ENCODE results near the gene ITGB2. TPM values are rescaled to one million over a fixed set of nuclear protein-coding genes. Genes with fewer than 3 reads are reported as not detected.

ITGB2 gene
- total RNA-seq, 2 donors from 2014 or later: 16.7 to 63.6 TPM

GRCh38 chr21:44838039-44838895, 82.4 kb downstream of the ITGB2 start:
- H3K27ac ChIP-seq: no peak overlapping the region
- no peaks in the 10 kb centered on the region for H3K36me3 ChIP-seq
- H3K27me3 ChIP-seq: no peaks in the 10 kb centered on the region
- no peak for TF ChIP-seq CTCF (IDR thresholded peaks at IDR 0.05)
- H3K4me1 ChIP-seq: peaks cover 0 to 7% of the 10 kb centered on the region in 2 donors
- DNase-seq (ENCODE audit: low spot score): no peak
- no peak overlapping the region for H3K4me3 ChIP-seq
- no peaks in the 10 kb centered on the region for H3K9me3 ChIP-seq

- no peak overlapping the region for H3K27ac ChIP-seq
- DNase-seq (ENCODE audit: low spot score): no peak
Observed at GRCh38 chr21:44837537-44837936, 83.2 kb downstream of the ITGB2 start.

DNA sequence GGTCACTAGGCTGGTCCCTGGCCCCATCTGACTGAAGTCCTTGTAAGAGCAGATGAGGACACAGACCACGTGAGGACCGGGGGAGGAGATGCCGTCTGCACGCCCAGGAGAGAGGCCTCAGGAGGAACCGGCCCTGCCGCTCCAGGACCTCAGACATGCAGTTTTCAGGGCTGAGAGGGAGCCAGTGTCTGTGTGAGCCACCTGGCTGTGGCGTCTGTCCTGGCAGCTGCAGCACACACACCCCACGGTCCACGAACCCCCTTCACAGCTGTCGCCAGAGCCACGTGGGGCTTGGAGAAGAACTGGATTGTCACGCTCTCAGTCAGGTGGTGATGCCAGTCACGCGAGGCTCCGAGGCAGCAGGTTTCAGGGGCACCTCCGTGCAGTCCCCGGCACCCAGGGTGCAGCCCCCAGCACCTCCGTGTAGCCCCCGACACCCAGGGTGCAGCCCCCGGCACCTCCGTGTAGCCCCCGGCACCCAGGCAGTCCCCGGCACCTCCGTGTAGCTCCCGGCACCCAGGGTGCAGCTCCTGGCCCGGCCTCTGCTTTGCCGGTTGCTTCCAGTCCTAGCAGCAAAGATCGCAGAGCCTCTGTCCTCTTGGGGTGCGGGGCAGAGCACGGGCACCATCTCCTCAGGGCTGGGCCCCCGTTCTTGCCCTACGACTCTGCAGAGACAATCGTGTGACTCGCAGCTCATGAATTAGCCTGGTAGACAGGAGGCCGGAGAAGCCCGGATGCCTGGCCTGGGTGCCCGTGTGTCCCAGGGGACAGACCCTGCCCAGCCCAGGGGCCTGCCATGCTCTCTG, 83.8 kb downstream of the ITGB2 start:
- DNase-seq (ENCODE audit: low spot score): no peak
- H3K4me1 ChIP-seq: peaks cover 0 to 7% of the 10 kb centered on the region in 2 donors
- H3K36me3 ChIP-seq: no peaks in the 10 kb centered on the region
- H3K27me3 ChIP-seq: no peaks in the 10 kb centered on the region
- no peak overlapping the region for H3K27ac ChIP-seq
- no peak overlapping the region for H3K4me3 ChIP-seq
- no peak for TF ChIP-seq CTCF (IDR thresholded peaks at IDR 0.05)
- H3K9me3 ChIP-seq: no peaks in the 10 kb centered on the region

More at GRCh38 chr21:44837537-44837936, 83.2 kb downstream of the ITGB2 start:
- H3K4me1 ChIP-seq: peaks cover 0 to 7% of the 10 kb centered on the region in 2 donors
- H3K9me3 ChIP-seq: no peaks in the 10 kb centered on the region
- TF ChIP-seq CTCF (IDR thresholded peaks at IDR 0.05): no peak
- no peaks in the 10 kb centered on the region for H3K36me3 ChIP-seq
- H3K27me3 ChIP-seq: no peaks in the 10 kb centered on the region
- no peak overlapping the region for H3K4me3 ChIP-seq

- H3K4me3 ChIP-seq: no peak overlapping the region
- H3K36me3 ChIP-seq: no peaks in the 10 kb centered on the region
- H3K27me3 ChIP-seq: no peaks in the 10 kb centered on the region
- no peak for DNase-seq (ENCODE audit: low spot score)
- H3K9me3 ChIP-seq: no peaks in the 10 kb centered on the region
- H3K4me1 ChIP-seq: peaks cover 0 to 7% of the 10 kb centered on the region in 2 donors
- TF ChIP-seq CTCF (IDR thresholded peaks at IDR 0.05): no peak
- H3K27ac ChIP-seq: no peak overlapping the region
Observed at GRCh38 chr21:44836349-44836665, 84.4 kb downstream of the ITGB2 start.

Other genes starting within 250 kb of the ITGB2 start
- gene KRTAP12-1, start 238.7 kb downstream of the ITGB2 start, total RNA-seq: not detected
- not detected for gene KRTAP10-12, start 223.7 kb downstream of the ITGB2 start, total RNA-seq
- not detected for gene TSPEAR, start 209.3 kb downstream of the ITGB2 start, total RNA-seq
- 10 to 100 TPM; 47.5 to 52.5 TPM for gene UBE2G2, start 119.1 kb downstream of the ITGB2 start, total RNA-seq
- gene SUMO3, start 102.8 kb downstream of the ITGB2 start, total RNA-seq: 10 to 100 TPM; 59.7 to 74.1 TPM
- gene PTTG1IP, start 47.2 kb downstream of the ITGB2 start, total RNA-seq: 100 to 1,000 TPM; 284 to 303 TPM
- gene SLX9, start 19.1 kb upstream of the ITGB2 start, total RNA-seq: 10 to 100 TPM; 15.9 to 18.8 TPM
- gene ADARB1, start 153.7 kb upstream of the ITGB2 start, total RNA-seq: 10 to 100 TPM in 1 of 2 donors, 1 to 10 TPM in 1; 7.5 to 10.5 TPM